AG10803 (cell line): ENCODE data around the gene RPL3.
A peak's percentile ranks its signal among the peaks of the same experiment; 100 is the strongest.

Experiments used
- DNase-seq: peaks from one replicate; pipeline ENCODE4 v3.0.0; 2010; ENCODE audit warnings: low read depth
- H3K4me3 ChIP-seq: 2 replicates; pipeline ENCODE4 v1.5.1; 2011; ENCODE audit warnings: mild to moderate bottlenecking, low read length, control low read depth
- CTCF ChIP-seq: conservative IDR thresholded peaks from 2 replicates; pipeline ENCODE4 v1.5.1; 2011; ENCODE audit warnings: mild to moderate bottlenecking, low read length, control low read depth, inconsistent platforms

RPL3 gene

GRCh38 chr22:39308614-39309363 is 10.6 kb downstream of the RPL3 start:
- DNase-seq, result peak; percentile 95
- peak; percentile 34 for TF ChIP-seq CTCF
- peak overlapping the region; percentile 47 for H3K4me3 ChIP-seq

- no peak for DNase-seq
- TF ChIP-seq CTCF, result peak; percentile 19
- no peak overlapping the region for H3K4me3 ChIP-seq
These were observed 12.7 kb downstream of the RPL3 start for GRCh38 chr22:39306456-39307361.

GRCh38 chr22:39303892-39304671 is 15.3 kb downstream of the RPL3 start:
- TF ChIP-seq CTCF, result no peak
- no peak for DNase-seq
- no peak overlapping the region for H3K4me3 ChIP-seq

- no peak overlapping the region for H3K4me3 ChIP-seq
These were observed 16.1 kb downstream of the RPL3 start for GRCh38 chr22:39303358-39303757.

GRCh38 chr22:39302431-39302960 is 16.9 kb downstream of the RPL3 start:
- no peak for TF ChIP-seq CTCF
- no peak overlapping the region for H3K4me3 ChIP-seq
- DNase-seq, result no peak

More at GRCh38 chr22:39303358-39303757, 16.1 kb downstream of the RPL3 start:
- DNase-seq, result no peak
- TF ChIP-seq CTCF, result no peak

GRCh38 chr22:39301926-39302325 is 17.5 kb downstream of the RPL3 start:
- no peak overlapping the region for H3K4me3 ChIP-seq
- TF ChIP-seq CTCF, result no peak
- no peak for DNase-seq
